ENCODE data around the gene KCTD6. TPM values are rescaled to one million over a fixed set of nuclear protein-coding genes. Genes with fewer than 3 reads are reported as not detected.

Gene KCTD6
- polyA plus RNA-seq, 1 donor (not counting 4 experiments of a cell fraction or from before 2014, with no cell fraction given), result 7.6 TPM

- peak; percentile 5 for DNase-seq (ENCODE audit: low read depth, low spot score)
- H3K4me3 ChIP-seq (ENCODE audit: control insufficient read depth in 2 of 3, extremely low read depth in 1 of 3, insufficient read depth in 2 of 3, low read depth in 1 of 3, low read length in 3 of 3), result no peak overlapping the region
- no peak for TF ChIP-seq CTCF (optimal IDR thresholded peaks at IDR 0.05 in 1 of 3, IDR thresholded peaks at IDR 0.05 in 1 of 3, conservative IDR thresholded peaks at IDR 0.05 in 1 of 3; ENCODE audit: extremely low read depth in 1 of 3, insufficient read depth in 2 of 3, low read length in 3 of 3)
- no peak for TF ChIP-seq EZH2 (IDR thresholded peaks at IDR 0.05; ENCODE audit: low read length)
- H3K9ac ChIP-seq (ENCODE audit: control insufficient read depth, extremely low read depth, insufficient read depth, low read length), result no peak overlapping the region
- no peak overlapping the region for H3K27ac ChIP-seq (ENCODE audit: control insufficient read depth, insufficient read depth, low read length)
- no peak overlapping the region for H3K4me2 ChIP-seq (ENCODE audit: control insufficient read depth, extremely low read depth, insufficient read depth, low read depth, low read length)
- no peaks in the 10 kb centered on the region for H3K9me3 ChIP-seq (ENCODE audit: control insufficient read depth, low read depth, low read length)
- no peaks in the 10 kb centered on the region for H4K20me1 ChIP-seq (ENCODE audit: control insufficient read depth, extremely low read depth, insufficient read depth, low read length)
- peak; percentile 81 for FAIRE-seq
- H3K27me3 ChIP-seq (ENCODE audit: control insufficient read depth, extremely low read depth, insufficient read depth, low read length), result no peaks in the 10 kb centered on the region
- dilution Hi-C loops (cut with MboI; ENCODE audit: extremely low pct_ligation_motif_present, low sequenced_read_pairs), result no loop called here
- H3K36me3 ChIP-seq (ENCODE audit: control insufficient read depth in 2 of 2, extremely low read depth in 1 of 2, insufficient read depth in 2 of 2, low read length in 2 of 2), result no peaks in the 10 kb centered on the region
- no peaks in the 10 kb centered on the region for H3K79me2 ChIP-seq (ENCODE audit: control insufficient read depth, insufficient read depth, low read length)
- peak overlapping the region; percentile 15 for H2AFZ ChIP-seq (ENCODE audit: control insufficient read depth, low read length)
- peaks cover 22% of the 10 kb centered on the region for H3K4me1 ChIP-seq (ENCODE audit: control insufficient read depth, extremely low read depth, insufficient read depth, low read length)
- H3K9me1 ChIP-seq (ENCODE audit: control insufficient read depth, extremely low read depth, insufficient read depth, low read length), result no peaks in the 10 kb centered on the region
These were observed 36.7 kb downstream of the KCTD6 start for GRCh38 chr3:58528629-58529028.

- Histone ChIP-seq H3K4me2 (ENCODE audit: control insufficient read depth, extremely low read depth, insufficient read depth, low read depth, low read length) (no peak overlapping the region), H3K36me3 (ENCODE audit: control insufficient read depth in 2 of 2, extremely low read depth in 1 of 2, insufficient read depth in 2 of 2, low read length in 2 of 2) (no peaks in the 10 kb centered on the region), H3K9me1 (ENCODE audit: control insufficient read depth, extremely low read depth, insufficient read depth, low read length) (no peaks in the 10 kb centered on the region), H3K27me3 (ENCODE audit: control insufficient read depth, extremely low read depth, insufficient read depth, low read length) (no peaks in the 10 kb centered on the region), H3K9me3 (ENCODE audit: control insufficient read depth, low read depth, low read length) (no peaks in the 10 kb centered on the region), H3K27ac (ENCODE audit: control insufficient read depth, insufficient read depth, low read length) (no peak overlapping the region), H3K79me2 (ENCODE audit: control insufficient read depth, insufficient read depth, low read length) (no peaks in the 10 kb centered on the region), H3K4me1 (ENCODE audit: control insufficient read depth, extremely low read depth, insufficient read depth, low read length) (peaks cover 22% of the 10 kb centered on the region), H4K20me1 (ENCODE audit: control insufficient read depth, extremely low read depth, insufficient read depth, low read length) (no peaks in the 10 kb centered on the region), H3K9ac (ENCODE audit: control insufficient read depth, extremely low read depth, insufficient read depth, low read length) (no peak overlapping the region), H2AFZ (ENCODE audit: control insufficient read depth, low read length) (no peak overlapping the region), H3K4me3 (ENCODE audit: control insufficient read depth in 2 of 3, extremely low read depth in 1 of 3, insufficient read depth in 2 of 3, low read depth in 1 of 3, low read length in 3 of 3) (no peak overlapping the region)
- FAIRE-seq (no peak), DNase-seq (ENCODE audit: low read depth, low spot score) (no peak)
- TF ChIP-seq EZH2 (IDR thresholded peaks at IDR 0.05; ENCODE audit: low read length) (no peak), CTCF (optimal IDR thresholded peaks at IDR 0.05 in 1 of 3, IDR thresholded peaks at IDR 0.05 in 1 of 3, conservative IDR thresholded peaks at IDR 0.05 in 1 of 3; ENCODE audit: extremely low read depth in 1 of 3, insufficient read depth in 2 of 3, low read length in 3 of 3) (peak in 2 of 3 experiments; percentile 9 to 25)
- dilution Hi-C loops (cut with MboI; ENCODE audit: extremely low pct_ligation_motif_present, low sequenced_read_pairs), result no loop called here
These were observed 37.8 kb downstream of the KCTD6 start for GRCh38 chr3:58529516-58530353.

Measured in keratinocyte (primary cell).